Activated B cell treated with CpG ODN at 0.5 μM for 24 hours (primary cell): ENCODE measurements around the gene TFE3. TPM values are rescaled to one million over a fixed set of nuclear protein-coding genes. Genes with fewer than 3 reads are reported as not detected.

Experiments
- ATAC-seq: fragments of 200-7000 bp; cut with Tn5 transposase; one replicate; pipeline ENCODE4 v1.10.0; 2021; ENCODE audit warnings: low read depth, mild to moderate bottlenecking, moderate library complexity
- CTCF ChIA-PET: fragments of 350-600 bp; sonication (Branson Sonifier 250); formaldehyde crosslinking; loops from one replicate; lab custom pipeline; 2021; ENCODE audit warnings: antibody characterized with exemption; lab: Charles Lee
- POLR2A ChIA-PET: fragments of 350-600 bp; sonication (Branson Sonifier 250); formaldehyde crosslinking; loops from one replicate; lab custom pipeline; 2021; ENCODE audit warnings: antibody characterized with exemption; lab: Charles Lee
- DNase-seq: peaks from one replicate; pipeline ENCODE4 v3.0.0; 2022
- H3K27ac Mint-ChIP-seq: one replicate; pipeline ENCODE4 v1.8.0; 2020; ENCODE audit warnings: mixed read lengths
- H3K27me3 Mint-ChIP-seq: one replicate; pipeline ENCODE4 v1.8.0; 2021; ENCODE audit warnings: mixed read lengths
- H3K36me3 Mint-ChIP-seq: one replicate; pipeline ENCODE4 v1.8.0; 2021; ENCODE audit warnings: low read depth, mixed read lengths
- H3K4me1 Mint-ChIP-seq: one replicate; pipeline ENCODE4 v1.8.0; 2021; ENCODE audit warnings: mixed read lengths
- H3K4me3 Mint-ChIP-seq: one replicate; pipeline ENCODE4 v1.8.0; 2020; ENCODE audit warnings: mild to moderate bottlenecking, mixed read lengths
- H3K9me3 Mint-ChIP-seq: one replicate; pipeline ENCODE4 v1.8.0; 2020; ENCODE audit warnings: mixed read lengths
- intact Hi-C: fragments of 100-400 bp; cut with micrococcal nuclease; formaldehyde crosslinking; loops from one replicate; pipeline ENCODE4 v1.15.1; 2024
- total RNA-seq: library from RNA; stranded (reverse); gene quantifications from 2 replicates; pipeline ENCODE4 v1.2.3, GENCODE V29; 2022
- TF ChIP-seq, protein P1 (sequence below): fragments of 200-600 bp; IDR thresholded peaks from one replicate; pipeline ENCODE4 v1.8.0; 2022; ENCODE audit warnings: antibody characterized with exemption, mild to moderate bottlenecking

Gene TFE3
- total RNA-seq, 1 donor from 2014 or later: 33.3 TPM

DNA sequence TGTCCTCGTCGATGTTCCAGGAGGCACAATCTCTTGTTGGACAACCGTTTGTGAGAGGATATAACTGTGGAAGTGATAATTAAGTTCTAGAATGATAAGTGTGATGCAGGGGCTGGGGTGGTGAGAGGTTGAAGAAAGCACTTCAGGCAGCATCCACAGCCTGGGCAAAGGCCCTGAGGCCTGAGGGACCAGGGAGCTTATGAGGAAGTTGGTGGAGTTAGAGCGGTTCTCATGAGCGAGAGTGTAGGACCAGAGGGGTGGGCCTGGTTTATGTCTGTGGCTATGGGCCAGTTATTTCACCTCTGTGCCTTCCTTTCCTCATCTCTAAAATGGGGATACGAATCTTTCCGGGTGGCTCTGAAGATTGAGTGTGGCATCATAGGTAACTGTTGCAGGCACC is 18.3 kb upstream of the TFE3 start:
- Mint-ChIP-seq H3K27me3 (no peaks in the 10 kb centered on the region), H3K36me3 (peaks cover 12% of the 10 kb centered on the region), H3K4me3 (no peak overlapping the region), H3K4me1 (no peaks in the 10 kb centered on the region), H3K9me3 (no peaks in the 10 kb centered on the region), H3K27ac (no peak overlapping the region)
- POLR2A ChIA-PET: no interaction called here
- ATAC-seq: no peak
- CTCF ChIA-PET: no interaction called here
- no peak for DNase-seq
- intact Hi-C loops: no loop called here
- TF ChIP-seq, protein P1, sequence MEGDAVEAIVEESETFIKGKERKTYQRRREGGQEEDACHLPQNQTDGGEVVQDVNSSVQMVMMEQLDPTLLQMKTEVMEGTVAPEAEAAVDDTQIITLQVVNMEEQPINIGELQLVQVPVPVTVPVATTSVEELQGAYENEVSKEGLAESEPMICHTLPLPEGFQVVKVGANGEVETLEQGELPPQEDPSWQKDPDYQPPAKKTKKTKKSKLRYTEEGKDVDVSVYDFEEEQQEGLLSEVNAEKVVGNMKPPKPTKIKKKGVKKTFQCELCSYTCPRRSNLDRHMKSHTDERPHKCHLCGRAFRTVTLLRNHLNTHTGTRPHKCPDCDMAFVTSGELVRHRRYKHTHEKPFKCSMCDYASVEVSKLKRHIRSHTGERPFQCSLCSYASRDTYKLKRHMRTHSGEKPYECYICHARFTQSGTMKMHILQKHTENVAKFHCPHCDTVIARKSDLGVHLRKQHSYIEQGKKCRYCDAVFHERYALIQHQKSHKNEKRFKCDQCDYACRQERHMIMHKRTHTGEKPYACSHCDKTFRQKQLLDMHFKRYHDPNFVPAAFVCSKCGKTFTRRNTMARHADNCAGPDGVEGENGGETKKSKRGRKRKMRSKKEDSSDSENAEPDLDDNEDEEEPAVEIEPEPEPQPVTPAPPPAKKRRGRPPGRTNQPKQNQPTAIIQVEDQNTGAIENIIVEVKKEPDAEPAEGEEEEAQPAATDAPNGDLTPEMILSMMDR: no peak

DNA sequence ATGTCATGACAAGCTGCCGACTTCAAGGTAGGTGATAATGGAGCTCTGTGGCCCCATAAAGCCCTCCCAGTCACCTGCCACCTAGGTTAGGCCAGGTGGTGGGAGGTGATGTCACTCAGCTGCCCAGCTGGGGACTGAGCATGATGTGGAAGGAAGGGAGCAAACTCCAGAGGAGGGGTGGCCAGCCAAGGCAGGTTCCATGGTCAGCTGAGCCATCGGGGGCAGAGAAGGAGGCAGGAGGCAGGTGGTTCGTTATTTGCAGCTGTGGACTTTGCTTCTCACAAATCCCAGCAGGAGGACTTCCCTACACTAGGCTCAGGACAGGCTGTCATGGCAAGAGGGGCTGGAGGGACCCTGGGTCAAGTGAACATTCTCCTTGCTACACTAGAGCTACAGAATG is 17.8 kb upstream of the TFE3 start:
- no peaks in the 10 kb centered on the region for H3K9me3 Mint-ChIP-seq
- DNase-seq: no peak
- ChIA-PET CTCF (no interaction called here), POLR2A (no interaction called here)
- H3K4me3 Mint-ChIP-seq: no peak overlapping the region
- no peaks in the 10 kb centered on the region for H3K27me3 Mint-ChIP-seq
- peaks cover 12% of the 10 kb centered on the region for H3K36me3 Mint-ChIP-seq
- TF ChIP-seq, protein P1: no peak
- H3K27ac Mint-ChIP-seq: no peak overlapping the region
- H3K4me1 Mint-ChIP-seq: no peaks in the 10 kb centered on the region
- no peak for ATAC-seq
- intact Hi-C loops: no loop called here

DNA sequence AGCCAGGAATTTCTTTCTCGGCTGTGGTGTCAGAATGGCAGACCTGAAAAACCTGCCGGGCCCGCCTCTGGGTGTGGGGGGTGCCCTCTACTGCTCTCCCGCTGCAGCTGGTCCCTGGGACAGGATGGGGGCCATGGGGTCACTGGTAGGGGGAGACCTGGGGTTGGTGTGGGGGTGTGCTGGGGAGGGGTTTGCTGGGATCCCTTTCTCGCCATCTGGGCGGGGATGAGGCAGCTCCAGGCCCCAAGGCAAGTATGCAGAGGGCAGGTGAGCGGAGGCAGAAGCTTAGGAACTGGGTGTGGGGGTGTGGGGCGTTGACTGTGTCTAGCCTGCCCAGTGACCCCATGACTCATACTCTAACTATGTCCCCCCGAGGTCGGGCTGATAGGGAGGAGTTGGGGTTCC is 16.5 kb upstream of the TFE3 start:
- H3K4me1 Mint-ChIP-seq: peaks cover 7% of the 10 kb centered on the region
- DNase-seq (no peak), ATAC-seq (no peak)
- ChIA-PET CTCF (no interaction called here), POLR2A (no interaction called here)
- no peak overlapping the region for H3K27ac Mint-ChIP-seq
- intact Hi-C loops: no loop called here
- H3K27me3 Mint-ChIP-seq: no peaks in the 10 kb centered on the region
- H3K9me3 Mint-ChIP-seq: no peaks in the 10 kb centered on the region
- no peak overlapping the region for H3K4me3 Mint-ChIP-seq
- TF ChIP-seq, protein P1: no peak
- peaks cover 9% of the 10 kb centered on the region for H3K36me3 Mint-ChIP-seq

DNA sequence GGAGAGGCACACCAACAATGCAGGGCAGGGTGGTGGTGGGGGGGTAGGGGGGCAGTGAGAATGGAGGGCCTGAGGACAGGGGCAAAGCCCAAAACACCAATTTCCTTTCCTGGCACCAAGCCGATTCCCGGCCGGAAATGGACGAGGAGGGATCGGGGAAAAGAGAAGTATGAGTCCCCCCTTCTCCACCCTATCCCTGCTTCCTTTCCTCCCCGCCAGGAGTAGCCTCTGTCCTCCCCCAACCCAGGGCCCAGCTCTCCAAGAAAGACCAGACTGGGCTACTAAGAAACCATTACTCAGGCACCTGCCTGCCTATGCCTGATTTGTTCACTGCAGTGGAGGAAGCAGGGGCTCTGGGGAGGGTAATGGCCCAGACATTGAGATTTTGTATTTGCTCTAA is 16.0 kb upstream of the TFE3 start:
- Mint-ChIP-seq H3K9me3 (no peaks in the 10 kb centered on the region), H3K27ac (no peak overlapping the region), H3K36me3 (peaks cover 7% of the 10 kb centered on the region), H3K4me3 (no peak overlapping the region), H3K4me1 (peaks cover 12% of the 10 kb centered on the region), H3K27me3 (no peaks in the 10 kb centered on the region)
- intact Hi-C loops: no loop called here
- no peak for DNase-seq
- CTCF ChIA-PET: no interaction called here
- ATAC-seq: no peak
- TF ChIP-seq, protein P1: no peak
- POLR2A ChIA-PET: no interaction called here

DNA sequence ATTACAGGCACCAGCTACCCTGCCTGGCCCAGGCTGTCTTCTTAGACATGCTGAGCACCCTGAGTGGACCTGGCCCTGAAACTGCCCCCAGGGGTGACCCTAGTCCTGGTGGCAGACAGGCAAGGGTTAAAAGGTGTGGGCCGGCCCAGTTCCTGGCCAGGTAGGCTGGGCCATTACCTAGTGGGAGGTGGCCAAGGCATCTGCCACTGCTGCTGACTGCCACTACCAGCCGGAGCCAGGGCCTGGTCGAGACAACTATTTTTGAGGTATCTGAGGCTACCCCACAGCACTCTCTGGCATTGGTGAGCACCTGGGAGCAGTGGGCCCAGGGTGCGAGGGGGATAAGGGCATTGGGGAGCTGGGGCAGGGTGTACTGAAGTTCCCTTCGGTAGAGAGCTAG is 15.6 kb upstream of the TFE3 start, which contains the start of gene CCDC120:
CCDC120 (plus strand) TSS at position 206 of the 400 bp plus-strand sequence. CDS start 3,043 bp downstream, outside the sequence.
- H3K9me3 Mint-ChIP-seq: no peaks in the 10 kb centered on the region
- peaks cover 16% of the 10 kb centered on the region for H3K4me1 Mint-ChIP-seq
- no peak within 1 kb of the TSS for H3K4me3 Mint-ChIP-seq
- POLR2A ChIA-PET: interaction anchor here (0.7 kb wide), 1 partner anchor 22 kb away, joined by 3 read pairs; no protein-coding TSS in a partner anchor
- no peak within 1 kb of the TSS for H3K27ac Mint-ChIP-seq
- ATAC-seq (no peak), DNase-seq (no peak)
- H3K27me3 Mint-ChIP-seq: no peaks in the 10 kb centered on the region
- CTCF ChIA-PET: no interaction called here
- intact Hi-C loops: no loop called here
- peaks cover 7% of the 10 kb centered on the region for H3K36me3 Mint-ChIP-seq
- TF ChIP-seq, protein P1: no peak
